Measurements from ENCODE around the gene BAK1.
A peak's percentile ranks its signal among the peaks of the same experiment; 100 is the strongest.
"Not testable (repeated sequence)": the region's sequence is repeated elsewhere in the genome, so short reads cannot be mapped to it uniquely, and the experiment has no call there.

The BAK1 gene

GRCh38 chr6:33570806-33571636 lies 9.1 kb downstream of the BAK1 start:
- Histone ChIP-seq H3K36me3 (ENCODE audit: control insufficient read depth, insufficient read depth, low read length) (peaks cover 27% of the 10 kb centered on the region), H3K9me3 (ENCODE audit: control insufficient read depth, insufficient read depth, low read length) (no peaks in the 10 kb centered on the region), H3K4me1 (ENCODE audit: control insufficient read depth, insufficient read depth, low read length) (peaks cover 4% of the 10 kb centered on the region; the same call in 1 of the 2 replicates), H3K9ac (ENCODE audit: low read depth, low read length) (peak overlapping the region; percentile 2; the same call in 1 of the 2 replicates), H3K27ac (ENCODE audit: low read depth, low read length) (peak overlapping the region; percentile 45), H3K4me3 (ENCODE audit: low read depth, low read length) (peak overlapping the region; percentile 68), H3K27me3 (ENCODE audit: control insufficient read depth, insufficient read depth, low read length) (no peaks in the 10 kb centered on the region)

DNA sequence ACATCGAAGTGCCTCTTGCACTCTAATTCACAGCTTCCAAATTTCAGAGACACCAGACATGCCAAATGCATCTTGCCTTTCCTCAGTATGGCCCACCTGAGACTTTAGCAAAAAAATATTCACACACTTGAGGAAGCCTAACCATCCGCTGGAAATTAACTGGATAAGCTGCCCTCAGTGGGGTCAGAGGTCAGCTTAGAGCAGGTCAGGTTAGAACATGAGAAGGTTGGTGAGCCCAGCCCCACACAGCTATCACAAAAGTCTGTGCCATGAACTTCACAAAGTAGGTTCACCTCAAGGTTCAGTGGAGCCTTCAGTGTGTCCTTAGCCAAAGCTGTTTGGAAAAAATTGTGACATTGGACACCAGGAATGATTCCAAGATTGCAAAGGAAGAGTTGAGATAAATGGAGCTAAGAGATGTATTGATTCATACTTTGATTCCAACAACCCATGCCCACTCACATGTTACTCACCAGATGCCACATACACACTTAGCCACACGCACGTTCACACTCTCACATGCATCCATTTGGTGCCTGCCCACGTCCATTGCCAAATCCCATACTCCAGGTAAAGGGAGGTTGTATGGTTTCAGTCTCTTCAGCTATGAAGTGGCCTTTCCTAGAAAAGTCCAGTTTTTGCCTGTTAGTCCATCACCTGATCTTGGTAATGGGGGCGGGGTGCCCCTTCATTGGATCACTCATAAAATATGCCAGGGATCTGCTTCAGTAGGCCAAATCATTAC lies 11.1 kb downstream of the BAK1 start:
- Histone ChIP-seq H3K36me3 (ENCODE audit: control insufficient read depth, insufficient read depth, low read length) (peaks cover 9% of the 10 kb centered on the region), H3K27me3 (ENCODE audit: control insufficient read depth, insufficient read depth, low read length) (no peaks in the 10 kb centered on the region), H3K27ac (ENCODE audit: low read depth, low read length) (no peak overlapping the region), H3K4me3 (ENCODE audit: low read depth, low read length) (no peak overlapping the region), H3K9me3 (ENCODE audit: control insufficient read depth, insufficient read depth, low read length) (no peaks in the 10 kb centered on the region), H3K9ac (ENCODE audit: low read depth, low read length) (no peak overlapping the region), H3K4me1 (ENCODE audit: control insufficient read depth, insufficient read depth, low read length) (peaks cover 4% of the 10 kb centered on the region; the same call in 1 of the 2 replicates)

- Histone ChIP-seq H3K27me3 (ENCODE audit: control insufficient read depth, insufficient read depth, low read length) (no peaks in the 10 kb centered on the region), H3K4me3 (ENCODE audit: low read depth, low read length) (no peak overlapping the region), H3K36me3 (ENCODE audit: control insufficient read depth, insufficient read depth, low read length) (0 out of 2 replicates have a peak, but pooled peaks cover 3% of the 10 kb centered on the region), H3K4me1 (ENCODE audit: control insufficient read depth, insufficient read depth, low read length) (peaks cover 4% of the 10 kb centered on the region; the same call in 1 of the 2 replicates), H3K9me3 (ENCODE audit: control insufficient read depth, insufficient read depth, low read length) (no peaks in the 10 kb centered on the region), H3K9ac (ENCODE audit: low read depth, low read length) (no peak overlapping the region), H3K27ac (ENCODE audit: low read depth, low read length) (no peak overlapping the region)
Measured at GRCh38 chr6:33567836-33568235, 12.2 kb downstream of the BAK1 start.

- Histone ChIP-seq H3K4me3 (ENCODE audit: low read depth, low read length) (no peak overlapping the region), H3K4me1 (ENCODE audit: control insufficient read depth, insufficient read depth, low read length) (peaks cover under 1% of the 10 kb centered on the region; the same call in 1 of the 2 replicates), H3K9me3 (ENCODE audit: control insufficient read depth, insufficient read depth, low read length) (no peaks in the 10 kb centered on the region), H3K27me3 (ENCODE audit: control insufficient read depth, insufficient read depth, low read length) (no peaks in the 10 kb centered on the region), H3K27ac (ENCODE audit: low read depth, low read length) (no peak overlapping the region), H3K9ac (ENCODE audit: low read depth, low read length) (no peak overlapping the region), H3K36me3 (ENCODE audit: control insufficient read depth, insufficient read depth, low read length) (no peaks in the 10 kb centered on the region)
Measured at GRCh38 chr6:33566182-33567084, 13.6 kb downstream of the BAK1 start.

GRCh38 chr6:33558801-33559200 lies 21.3 kb downstream of the BAK1 start:
- Histone ChIP-seq H3K36me3 (ENCODE audit: control insufficient read depth, insufficient read depth, low read length) (no peaks in the 10 kb centered on the region), H3K9me3 (ENCODE audit: control insufficient read depth, insufficient read depth, low read length) (peaks cover 5% of the 10 kb centered on the region; the same call in 1 of the 2 replicates), H3K27ac (ENCODE audit: low read depth, low read length) (no peak overlapping the region), H3K4me3 (ENCODE audit: low read depth, low read length) (no peak overlapping the region), H3K4me1 (ENCODE audit: control insufficient read depth, insufficient read depth, low read length) (no peaks in the 10 kb centered on the region), H3K9ac (ENCODE audit: low read depth, low read length) (no peak overlapping the region), H3K27me3 (ENCODE audit: control insufficient read depth, insufficient read depth, low read length) (no peaks in the 10 kb centered on the region)

DNA sequence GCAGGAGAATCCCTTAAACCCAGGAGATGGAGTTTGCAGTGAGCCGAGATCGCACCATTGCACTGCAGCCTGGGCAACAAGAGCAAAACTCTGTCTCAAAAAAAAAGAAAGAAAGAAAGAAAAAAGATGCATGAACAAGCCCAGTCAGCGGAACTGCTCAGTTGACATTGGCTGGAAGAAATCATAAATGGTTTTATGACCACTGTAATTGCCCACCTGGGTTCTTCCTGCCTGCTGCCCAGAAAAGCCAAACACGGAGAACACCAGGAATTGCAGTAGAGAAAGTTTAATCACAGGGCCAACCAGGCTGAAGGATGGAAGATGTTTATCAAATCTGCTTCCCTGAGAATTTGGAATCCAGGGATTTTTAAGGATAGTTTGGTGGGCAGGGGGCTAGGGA lies 22.7 kb downstream of the BAK1 start:
- H3K4me3 ChIP-seq (ENCODE audit: low read depth, low read length), result no peak overlapping the region
- no peak overlapping the region for H3K27ac ChIP-seq (ENCODE audit: low read depth, low read length)
- peaks cover 5% of the 10 kb centered on the region; the same call in 1 of the 2 replicates for H3K9me3 ChIP-seq (ENCODE audit: control insufficient read depth, insufficient read depth, low read length)
- H3K4me1 ChIP-seq (ENCODE audit: control insufficient read depth, insufficient read depth, low read length), result no peaks in the 10 kb centered on the region
- no peaks in the 10 kb centered on the region for H3K27me3 ChIP-seq (ENCODE audit: control insufficient read depth, insufficient read depth, low read length)
- no peak overlapping the region for H3K9ac ChIP-seq (ENCODE audit: low read depth, low read length)
- H3K36me3 ChIP-seq (ENCODE audit: control insufficient read depth, insufficient read depth, low read length), result no peaks in the 10 kb centered on the region

- H3K4me1 ChIP-seq (ENCODE audit: control insufficient read depth, insufficient read depth, low read length); H3K36me3 ChIP-seq (ENCODE audit: control insufficient read depth, insufficient read depth, low read length); H3K27me3 ChIP-seq (ENCODE audit: control insufficient read depth, insufficient read depth, low read length); H3K9ac ChIP-seq (ENCODE audit: low read depth, low read length); H3K4me3 ChIP-seq (ENCODE audit: low read depth, low read length); H3K9me3 ChIP-seq (ENCODE audit: control insufficient read depth, insufficient read depth, low read length); H3K27ac ChIP-seq (ENCODE audit: low read depth, low read length): not testable (repeated sequence)
Measured at GRCh38 chr6:33552883-33553282, 27.2 kb downstream of the BAK1 start.

DNA sequence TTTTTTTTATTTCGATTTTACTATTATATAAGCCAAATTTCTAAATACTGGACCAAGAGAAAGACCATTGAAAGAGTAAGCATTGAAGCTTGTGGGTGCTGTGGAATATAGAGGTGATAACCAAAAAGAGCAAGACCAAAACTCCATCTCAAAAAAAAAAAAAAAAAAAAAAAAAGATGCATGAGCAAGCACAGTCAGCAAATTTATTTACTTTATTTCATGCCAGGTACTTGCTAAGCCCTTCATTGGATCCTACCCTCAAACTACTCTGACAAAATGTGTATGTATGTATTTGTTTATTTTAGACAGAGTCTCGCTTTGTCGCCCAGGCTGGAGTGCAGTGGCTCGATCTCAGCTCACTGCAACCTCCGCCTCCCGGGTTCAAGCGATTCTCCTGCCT lies 27.8 kb downstream of the BAK1 start:
- Histone ChIP-seq H3K27ac (ENCODE audit: low read depth, low read length) (no peak overlapping the region), H3K27me3 (ENCODE audit: control insufficient read depth, insufficient read depth, low read length) (no peaks in the 10 kb centered on the region), H3K36me3 (ENCODE audit: control insufficient read depth, insufficient read depth, low read length) (no peaks in the 10 kb centered on the region), H3K4me1 (ENCODE audit: control insufficient read depth, insufficient read depth, low read length) (no peaks in the 10 kb centered on the region), H3K9me3 (ENCODE audit: control insufficient read depth, insufficient read depth, low read length) (no peaks in the 10 kb centered on the region), H3K9ac (ENCODE audit: low read depth, low read length) (no peak overlapping the region), H3K4me3 (ENCODE audit: low read depth, low read length) (no peak overlapping the region)

GRCh38 chr6:33551538-33551937 lies 28.5 kb downstream of the BAK1 start:
- no peak overlapping the region for H3K4me3 ChIP-seq (ENCODE audit: low read depth, low read length)
- no peaks in the 10 kb centered on the region for H3K27me3 ChIP-seq (ENCODE audit: control insufficient read depth, insufficient read depth, low read length)
- no peaks in the 10 kb centered on the region for H3K4me1 ChIP-seq (ENCODE audit: control insufficient read depth, insufficient read depth, low read length)
- no peak overlapping the region for H3K27ac ChIP-seq (ENCODE audit: low read depth, low read length)
- no peaks in the 10 kb centered on the region for H3K9me3 ChIP-seq (ENCODE audit: control insufficient read depth, insufficient read depth, low read length)
- no peaks in the 10 kb centered on the region for H3K36me3 ChIP-seq (ENCODE audit: control insufficient read depth, insufficient read depth, low read length)
- H3K9ac ChIP-seq (ENCODE audit: low read depth, low read length), result no peak overlapping the region

DNA sequence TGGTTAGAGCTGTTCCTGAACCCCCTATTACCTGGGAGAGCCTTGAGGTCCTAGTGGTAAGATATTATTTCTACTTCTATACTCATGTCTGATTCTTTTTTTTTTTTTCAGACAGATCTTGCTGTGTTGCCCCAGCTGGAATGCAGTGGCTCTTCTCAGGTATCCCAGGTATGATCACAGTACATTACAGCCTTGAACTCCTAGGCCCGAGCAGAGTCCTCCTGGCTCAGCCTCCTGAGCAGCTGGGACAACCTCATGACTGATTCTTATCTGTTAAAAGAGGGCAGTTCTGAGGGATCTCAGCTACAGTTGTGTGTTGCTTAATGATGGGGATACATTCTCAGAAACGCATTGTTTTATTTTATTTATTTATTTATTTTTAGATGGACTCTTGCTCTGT lies 30.2 kb downstream of the BAK1 start:
- Histone ChIP-seq H3K27ac (ENCODE audit: low read depth, low read length) (no peak overlapping the region), H3K36me3 (ENCODE audit: control insufficient read depth, insufficient read depth, low read length) (no peaks in the 10 kb centered on the region), H3K4me3 (ENCODE audit: low read depth, low read length) (no peak overlapping the region), H3K9ac (ENCODE audit: low read depth, low read length) (no peak overlapping the region), H3K27me3 (ENCODE audit: control insufficient read depth, insufficient read depth, low read length) (no peaks in the 10 kb centered on the region), H3K9me3 (ENCODE audit: control insufficient read depth, insufficient read depth, low read length) (no peaks in the 10 kb centered on the region), H3K4me1 (ENCODE audit: control insufficient read depth, insufficient read depth, low read length) (no peaks in the 10 kb centered on the region)

Measured in HUES48 (cell line).